ENCODE measurements around the gene PWWP2B. TPM values are rescaled to one million over a fixed set of nuclear protein-coding genes. Genes with fewer than 3 reads are reported as not detected.

The PWWP2B gene
- total and polyA plus RNA-seq, 10 of the 15 experiments (the other 5 are each of a cell fraction or from before 2014, with no cell fraction given), result 0.04 to 0.87 (median 0.35) TPM; not detected in 4

GRCh38 chr10:132383751-132384196 is 13.2 kb upstream of the PWWP2B start:
- H3K27me3 ChIP-seq (replicated peaks in 1 of 2; ENCODE audit: control insufficient read depth in 2 of 2, insufficient read depth in 2 of 2, low read length in 1 of 2), result no peaks in the 10 kb centered on the region
- ATAC-seq, result no peak
- WGBS (ENCODE audit: insufficient coverage, insufficient replicate concordance, low lambda C conversion rate, missing lambda C conversion rate), result 34% methylated on average over 13 of the region's 13 CpGs
- in situ Hi-C loops (cut with MboI), result no loop called here
- DNase-seq (ENCODE audit: low read depth, low spot score), result no peak
- no peak overlapping the region for H3K4me3 ChIP-seq
- H3K9ac ChIP-seq (ENCODE audit: control insufficient read depth, insufficient read depth, low read length), result no peak overlapping the region
- ChIA-PET POLR2A (no interaction called here), SMC1A (ENCODE audit: uncharacterized antibody, unreplicated experiment) (no interaction called here), RAD21 (ENCODE audit: unreplicated experiment) (no interaction called here), CTCF (interaction anchor here (1.4 to 1.9 kb wide), 2 partner anchors 63 to 70 kb away, joined by 3 to 4 read pairs; no protein-coding TSS in a partner anchor)
- no peaks in the 10 kb centered on the region for H3K36me3 ChIP-seq (ENCODE audit: control insufficient read depth in 2 of 2, insufficient read depth in 2 of 2, low read length in 1 of 2)
- no peak overlapping the region for H3K27ac ChIP-seq (ENCODE audit: control insufficient read depth, insufficient read depth)
- no peaks in the 10 kb centered on the region; the same call in 1 of the 2 replicates for H3K4me1 ChIP-seq (ENCODE audit: control insufficient read depth, insufficient read depth, low read length)
- H4K20me1 ChIP-seq (ENCODE audit: control insufficient read depth, insufficient read depth), result no peaks in the 10 kb centered on the region
- BruUV-seq (replicated peaks), result no TSS peak
- no peaks in the 10 kb centered on the region for H3K79me2 ChIP-seq (ENCODE audit: control insufficient read depth, insufficient read depth, low read length)
- H3K9me3 ChIP-seq (replicated peaks; ENCODE audit: control insufficient read depth, insufficient read depth, low read length), result no peaks in the 10 kb centered on the region
- intact Hi-C loops (cut with micrococcal nuclease; ENCODE audit: unreplicated experiment), result no loop called here
- FAIRE-seq, result no peak
- no peak overlapping the region for H2AFZ ChIP-seq (ENCODE audit: control insufficient read depth, low read depth, low read length)
- H3K4me2 ChIP-seq (ENCODE audit: control insufficient read depth, insufficient read depth), result no peak overlapping the region
- TF ChIP-seq ZNF687 (IDR thresholded peaks at IDR 0.05) (no peak), CEBPB (IDR thresholded peaks at IDR 0.05; ENCODE audit: borderline replicate concordance in 1 of 2, low read depth in 2 of 2, low read length in 2 of 2) (no peak), RAD21 (IDR thresholded peaks at IDR 0.05; ENCODE audit: insufficient read depth, low read depth, low read length) (no peak), BACH1 (IDR thresholded peaks at IDR 0.05; ENCODE audit: borderline replicate concordance) (no peak), ESRRA (IDR thresholded peaks at IDR 0.05; ENCODE audit: low read length) (no peak), CHD1 (IDR thresholded peaks at IDR 0.05; ENCODE audit: low read depth, low read length) (no peak), HSF1 (IDR thresholded peaks at IDR 0.05; ENCODE audit: low read depth, low read length) (no peak), PAX8 (IDR thresholded peaks at IDR 0.05) (no peak), YBX1 (IDR thresholded peaks at IDR 0.05) (no peak), HDAC6 (IDR thresholded peaks at IDR 0.05; ENCODE audit: unreplicated experiment) (no peak), BHLHE40 (IDR thresholded peaks at IDR 0.05; ENCODE audit: borderline replicate concordance in 1 of 2, low read depth in 2 of 2, low read length in 1 of 2) (no peak), IKZF2 (IDR thresholded peaks at IDR 0.05) (no peak), MTA3 (IDR thresholded peaks at IDR 0.05; ENCODE audit: borderline replicate concordance, low read length) (no peak)
- TF ChIP-seq, protein P1, sequence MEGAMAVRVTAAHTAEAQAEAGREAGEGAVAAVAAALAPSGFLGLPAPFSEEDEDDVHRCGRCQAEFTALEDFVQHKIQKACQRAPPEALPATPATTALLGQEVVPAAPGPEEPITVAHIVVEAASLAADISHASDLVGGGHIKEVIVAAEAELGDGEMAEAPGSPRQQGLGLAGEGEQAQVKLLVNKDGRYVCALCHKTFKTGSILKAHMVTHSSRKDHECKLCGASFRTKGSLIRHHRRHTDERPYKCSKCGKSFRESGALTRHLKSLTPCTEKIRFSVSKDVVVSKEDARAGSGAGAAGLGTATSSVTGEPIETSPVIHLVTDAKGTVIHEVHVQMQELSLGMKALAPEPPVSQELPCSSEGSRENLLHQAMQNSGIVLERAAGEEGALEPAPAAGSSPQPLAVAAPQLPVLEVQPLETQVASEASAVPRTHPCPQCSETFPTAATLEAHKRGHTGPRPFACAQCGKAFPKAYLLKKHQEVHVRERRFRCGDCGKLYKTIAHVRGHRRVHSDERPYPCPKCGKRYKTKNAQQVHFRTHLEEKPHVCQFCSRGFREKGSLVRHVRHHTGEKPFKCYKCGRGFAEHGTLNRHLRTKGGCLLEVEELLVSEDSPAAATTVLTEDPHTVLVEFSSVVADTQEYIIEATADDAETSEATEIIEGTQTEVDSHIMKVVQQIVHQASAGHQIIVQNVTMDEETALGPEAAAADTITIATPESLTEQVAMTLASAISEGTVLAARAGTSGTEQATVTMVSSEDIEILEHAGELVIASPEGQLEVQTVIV (IDR thresholded peaks at IDR 0.05; ENCODE audit: borderline replicate concordance, partially characterized antibody), result no peak
- TF ChIP-seq, protein P2, sequence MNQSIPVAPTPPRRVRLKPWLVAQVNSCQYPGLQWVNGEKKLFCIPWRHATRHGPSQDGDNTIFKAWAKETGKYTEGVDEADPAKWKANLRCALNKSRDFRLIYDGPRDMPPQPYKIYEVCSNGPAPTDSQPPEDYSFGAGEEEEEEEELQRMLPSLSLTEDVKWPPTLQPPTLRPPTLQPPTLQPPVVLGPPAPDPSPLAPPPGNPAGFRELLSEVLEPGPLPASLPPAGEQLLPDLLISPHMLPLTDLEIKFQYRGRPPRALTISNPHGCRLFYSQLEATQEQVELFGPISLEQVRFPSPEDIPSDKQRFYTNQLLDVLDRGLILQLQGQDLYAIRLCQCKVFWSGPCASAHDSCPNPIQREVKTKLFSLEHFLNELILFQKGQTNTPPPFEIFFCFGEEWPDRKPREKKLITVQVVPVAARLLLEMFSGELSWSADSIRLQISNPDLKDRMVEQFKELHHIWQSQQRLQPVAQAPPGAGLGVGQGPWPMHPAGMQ (IDR thresholded peaks at IDR 0.05; ENCODE audit: borderline replicate concordance), result no peak
